Astrocyte of the spinal cord (primary cell): Measurements from ENCODE around the gene YWHAQ.
"Not testable (repeated sequence)": the region's sequence is repeated elsewhere in the genome, so short reads cannot be mapped to it uniquely, and the experiment has no call there.

ENCODE experiments used
- DNase-seq: peaks from one replicate; pipeline ENCODE4 v3.0.0; 2011; ENCODE audit warnings: low read depth, low spot score
- H3K4me3 ChIP-seq: 2 replicates; pipeline ENCODE4 v1.5.1; 2011; ENCODE audit warnings: low read depth, mild to moderate bottlenecking, low read length, moderate library complexity
- in situ Hi-C: cut with HindIII; loops from 2 replicates; pipeline ENCODE4 v1.10.0; 2017; ENCODE audit warnings: low sequenced_read_pairs
- TF ChIP-seq, protein P1 (sequence below): IDR thresholded peaks from 2 replicates; pipeline ENCODE4 v1.5.1; 2012; ENCODE audit warnings: low read depth, mild to moderate bottlenecking, low read length, inconsistent platforms

The YWHAQ gene

DNA sequence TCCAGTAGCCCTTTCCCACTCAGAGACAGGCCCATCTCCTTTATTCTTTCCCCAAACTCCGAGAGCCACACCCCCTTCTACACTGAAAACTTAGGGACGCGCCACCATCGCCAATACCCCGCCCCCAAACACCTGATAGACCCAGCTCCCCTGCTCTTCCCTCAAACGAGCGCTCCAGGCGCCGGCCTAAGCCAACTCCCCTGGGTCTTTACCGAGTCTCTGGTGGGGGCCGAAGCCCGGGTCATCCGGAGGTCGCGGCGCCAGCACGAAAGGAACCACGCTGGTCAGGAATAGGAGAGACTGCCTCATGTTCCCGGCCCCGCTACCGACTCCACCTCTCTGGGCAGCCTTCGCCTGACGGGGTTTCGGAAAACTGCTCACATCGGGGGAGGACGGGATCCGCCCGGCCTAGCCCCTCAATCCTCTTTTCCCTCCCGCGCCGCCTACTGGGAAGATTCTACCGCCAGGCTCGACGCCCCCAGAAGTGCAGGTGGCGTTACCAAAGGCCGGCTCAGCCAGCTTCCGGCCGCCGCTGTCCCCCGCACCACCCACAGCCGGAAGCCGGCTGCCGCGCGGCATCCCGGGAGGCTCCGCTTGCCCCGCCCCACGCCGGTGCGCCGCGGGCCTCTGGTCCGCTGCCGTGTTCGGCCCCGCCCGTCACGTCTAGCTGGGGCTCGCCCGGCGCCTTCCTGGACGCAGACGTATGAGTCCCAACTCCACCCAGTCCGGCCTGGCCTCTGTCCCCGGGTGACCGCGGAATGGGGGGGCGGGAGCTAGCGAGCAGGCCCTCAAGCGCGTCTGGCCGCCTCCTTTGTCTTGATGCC is 75.3 kb downstream of the YWHAQ start, which contains the start of gene ADAM17:
Gene ADAM17, minus strand, starts transcription at position 534 of the 824 bp plus-strand sequence. Its CDS starts 225 bp downstream, at position 309.
- in situ Hi-C loops: no loop called here
- TF ChIP-seq, protein P1, sequence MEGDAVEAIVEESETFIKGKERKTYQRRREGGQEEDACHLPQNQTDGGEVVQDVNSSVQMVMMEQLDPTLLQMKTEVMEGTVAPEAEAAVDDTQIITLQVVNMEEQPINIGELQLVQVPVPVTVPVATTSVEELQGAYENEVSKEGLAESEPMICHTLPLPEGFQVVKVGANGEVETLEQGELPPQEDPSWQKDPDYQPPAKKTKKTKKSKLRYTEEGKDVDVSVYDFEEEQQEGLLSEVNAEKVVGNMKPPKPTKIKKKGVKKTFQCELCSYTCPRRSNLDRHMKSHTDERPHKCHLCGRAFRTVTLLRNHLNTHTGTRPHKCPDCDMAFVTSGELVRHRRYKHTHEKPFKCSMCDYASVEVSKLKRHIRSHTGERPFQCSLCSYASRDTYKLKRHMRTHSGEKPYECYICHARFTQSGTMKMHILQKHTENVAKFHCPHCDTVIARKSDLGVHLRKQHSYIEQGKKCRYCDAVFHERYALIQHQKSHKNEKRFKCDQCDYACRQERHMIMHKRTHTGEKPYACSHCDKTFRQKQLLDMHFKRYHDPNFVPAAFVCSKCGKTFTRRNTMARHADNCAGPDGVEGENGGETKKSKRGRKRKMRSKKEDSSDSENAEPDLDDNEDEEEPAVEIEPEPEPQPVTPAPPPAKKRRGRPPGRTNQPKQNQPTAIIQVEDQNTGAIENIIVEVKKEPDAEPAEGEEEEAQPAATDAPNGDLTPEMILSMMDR: peak; percentile 63
- peak; percentile 99 for DNase-seq
- peak within 1 kb of the TSS; percentile 90 for H3K4me3 ChIP-seq

DNA sequence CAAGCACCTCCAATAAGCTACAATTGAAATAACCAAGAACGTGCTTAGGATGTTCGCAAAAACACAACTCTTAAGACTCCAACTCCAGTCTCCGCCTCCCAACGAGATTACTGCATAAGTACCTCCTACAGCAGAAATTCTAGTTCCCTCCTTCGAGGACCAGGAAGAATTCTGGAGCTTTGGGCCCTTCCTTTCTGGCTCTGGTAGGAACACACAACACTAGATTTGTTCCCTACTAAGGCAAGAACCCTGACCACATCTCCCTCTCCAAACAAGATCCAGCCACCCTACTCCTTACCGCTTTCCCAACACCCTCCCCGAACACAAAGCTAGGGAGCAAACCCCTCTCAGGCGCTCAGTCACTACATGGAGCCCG is 75.9 kb downstream of the YWHAQ start:
- TF ChIP-seq, protein P1: no peak
- peak; percentile 81 for DNase-seq
- H3K4me3 ChIP-seq: peak overlapping the region; percentile 90
- in situ Hi-C loops: no loop called here

DNA sequence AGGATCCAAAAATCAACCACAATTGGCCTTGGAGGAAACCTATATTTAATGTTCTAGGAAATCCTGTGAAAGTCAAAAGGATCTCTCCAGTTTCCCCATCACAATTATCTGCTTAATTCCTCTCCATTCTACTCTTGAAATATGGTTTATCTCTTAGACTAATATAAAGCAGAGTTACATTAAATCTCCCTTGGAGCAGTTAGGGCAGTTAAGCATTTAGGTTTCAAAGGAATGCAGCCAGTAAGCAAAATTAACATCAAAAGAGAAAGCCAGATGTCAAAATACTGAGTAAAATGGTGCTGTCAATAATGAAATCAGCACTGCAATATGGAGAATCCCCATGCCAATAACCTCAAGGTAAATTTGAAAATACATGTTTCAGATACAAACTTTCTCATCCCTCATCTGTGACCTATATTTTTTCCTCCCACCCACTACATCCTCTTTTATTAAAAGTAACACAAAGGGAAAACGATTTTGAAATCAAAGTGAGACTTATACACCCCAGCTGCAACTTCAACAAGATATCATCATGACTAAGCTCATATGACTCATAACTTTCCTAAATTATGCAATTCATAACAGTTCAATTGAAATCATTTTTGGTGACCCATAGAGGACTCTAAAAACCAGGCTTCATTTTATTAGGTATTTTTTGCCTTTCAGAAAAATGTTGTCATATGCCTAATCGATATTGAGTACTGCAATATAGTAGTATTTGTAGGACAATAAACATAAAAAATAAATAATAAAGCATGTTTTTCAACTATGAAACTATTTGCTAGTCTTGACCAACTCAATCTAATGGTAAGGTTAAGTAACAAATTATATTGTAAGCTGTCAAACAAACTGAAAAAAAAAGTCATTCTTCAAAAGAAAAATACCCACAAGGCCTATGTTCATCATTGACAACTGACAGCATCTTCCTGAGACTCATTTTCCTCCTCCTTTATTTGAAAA is 78.3 kb downstream of the YWHAQ start:
- peak; percentile 69 for DNase-seq
- in situ Hi-C loops: no loop called here
- no peak overlapping the region for H3K4me3 ChIP-seq
- TF ChIP-seq, protein P1: no peak

DNA sequence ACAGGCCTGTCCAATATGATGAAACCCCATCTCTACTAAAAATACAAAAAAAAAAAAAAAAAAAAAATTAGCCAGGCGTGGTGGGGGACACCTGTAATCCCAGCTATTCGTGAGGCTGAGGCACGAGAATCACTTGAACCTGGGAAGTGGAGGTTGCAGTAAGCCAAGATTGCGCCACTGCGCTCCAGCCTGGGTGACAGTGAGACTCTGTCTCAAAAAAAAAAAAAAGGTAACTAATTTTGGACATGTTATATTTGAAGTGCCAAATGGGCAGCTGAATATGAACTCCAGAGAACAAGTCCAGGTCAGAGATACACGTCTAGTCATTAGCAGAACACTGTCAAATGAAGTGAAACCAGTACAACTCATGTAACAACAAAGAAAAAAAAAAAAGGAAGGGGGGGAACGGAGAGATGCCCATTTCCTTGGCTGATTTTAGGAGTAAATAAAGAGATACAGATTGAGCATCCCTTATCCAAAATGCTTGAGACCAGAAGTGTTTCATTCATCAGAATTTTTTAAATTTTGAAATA is 79.9 kb downstream of the YWHAQ start:
- DNase-seq, in situ Hi-C loops, H3K4me3 ChIP-seq: not testable (repeated sequence)

DNA sequence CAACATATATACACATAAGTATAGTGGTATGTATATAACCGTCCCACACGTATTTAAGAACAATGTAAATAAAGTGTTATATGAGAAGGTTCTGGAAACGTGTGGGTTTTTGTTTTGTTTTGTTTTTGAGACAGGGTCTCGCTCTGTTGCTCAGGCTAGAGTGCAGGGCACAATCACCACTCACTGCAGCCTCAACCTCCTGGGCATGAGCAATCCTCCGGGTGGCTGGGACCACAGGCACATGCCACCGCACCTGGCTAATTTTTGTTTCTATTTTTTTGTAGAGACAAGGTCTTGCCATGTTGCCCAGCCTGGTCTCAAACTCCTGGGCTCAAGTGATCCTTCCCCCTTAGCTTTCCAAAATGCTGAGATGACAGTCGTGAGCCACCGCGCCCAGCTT is 81.4 kb downstream of the YWHAQ start:
- in situ Hi-C loops: no loop called here
- TF ChIP-seq, protein P1: no peak
- H3K4me3 ChIP-seq: no peak overlapping the region
- DNase-seq: no peak

DNA sequence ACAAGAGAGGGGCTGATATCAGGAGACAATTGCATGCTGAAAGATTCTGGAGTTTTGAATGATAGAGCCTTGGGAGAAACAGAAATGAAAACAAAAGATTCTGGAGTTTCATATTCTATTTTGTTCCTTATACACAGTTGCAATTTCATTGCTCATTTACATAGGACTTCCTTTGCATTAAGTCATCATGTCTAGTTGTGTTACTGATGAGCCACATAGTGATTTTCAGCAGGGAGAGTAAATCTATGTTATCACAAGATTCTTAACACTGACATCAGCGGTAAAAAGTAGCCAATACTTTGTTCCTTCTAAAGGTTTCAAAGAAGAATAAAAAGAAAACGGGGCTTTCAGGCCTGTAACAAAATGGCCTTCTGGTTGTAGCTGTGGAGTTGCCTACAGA is 82.3 kb downstream of the YWHAQ start:
- DNase-seq: peak; percentile 48
- TF ChIP-seq, protein P1: no peak
- in situ Hi-C loops: no loop called here
- H3K4me3 ChIP-seq: no peak overlapping the region
